ENCODE results near the gene CBLC.
A peak's percentile ranks its signal among the peaks of the same experiment; 100 is the strongest.
"Not testable (repeated sequence)": the region's sequence is repeated elsewhere in the genome, so short reads cannot be mapped to it uniquely, and the experiment has no call there.

Gene CBLC

DNA sequence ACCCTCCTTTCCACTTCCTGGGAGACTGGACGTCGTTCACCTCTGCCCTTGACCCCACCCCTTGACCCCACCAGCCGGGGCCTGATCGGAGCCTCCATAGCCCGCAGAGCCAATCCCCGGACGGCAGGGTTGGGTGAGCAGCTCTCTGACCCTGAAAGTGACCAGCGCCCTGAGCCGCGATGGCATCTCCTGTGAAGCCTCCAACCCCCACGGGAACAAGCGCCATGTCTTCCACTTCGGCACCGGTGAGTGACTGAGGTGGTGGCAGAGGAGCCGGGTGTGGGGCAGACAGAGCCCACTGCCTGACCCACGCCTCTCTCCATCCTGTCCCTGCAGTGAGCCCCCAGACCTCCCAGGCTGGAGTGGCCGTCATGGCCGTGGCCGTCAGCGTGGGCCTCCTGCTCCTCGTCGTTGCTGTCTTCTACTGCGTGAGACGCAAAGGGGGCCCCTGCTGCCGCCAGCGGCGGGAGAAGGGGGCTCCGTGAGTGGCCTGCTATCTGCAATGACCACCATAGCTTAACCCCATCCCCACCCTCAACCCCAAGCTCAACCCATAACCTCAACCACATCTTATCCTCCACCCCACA is 41.6 kb downstream of the CBLC start:
- DNase-seq (ENCODE audit: low spot score), result no peak

DNA sequence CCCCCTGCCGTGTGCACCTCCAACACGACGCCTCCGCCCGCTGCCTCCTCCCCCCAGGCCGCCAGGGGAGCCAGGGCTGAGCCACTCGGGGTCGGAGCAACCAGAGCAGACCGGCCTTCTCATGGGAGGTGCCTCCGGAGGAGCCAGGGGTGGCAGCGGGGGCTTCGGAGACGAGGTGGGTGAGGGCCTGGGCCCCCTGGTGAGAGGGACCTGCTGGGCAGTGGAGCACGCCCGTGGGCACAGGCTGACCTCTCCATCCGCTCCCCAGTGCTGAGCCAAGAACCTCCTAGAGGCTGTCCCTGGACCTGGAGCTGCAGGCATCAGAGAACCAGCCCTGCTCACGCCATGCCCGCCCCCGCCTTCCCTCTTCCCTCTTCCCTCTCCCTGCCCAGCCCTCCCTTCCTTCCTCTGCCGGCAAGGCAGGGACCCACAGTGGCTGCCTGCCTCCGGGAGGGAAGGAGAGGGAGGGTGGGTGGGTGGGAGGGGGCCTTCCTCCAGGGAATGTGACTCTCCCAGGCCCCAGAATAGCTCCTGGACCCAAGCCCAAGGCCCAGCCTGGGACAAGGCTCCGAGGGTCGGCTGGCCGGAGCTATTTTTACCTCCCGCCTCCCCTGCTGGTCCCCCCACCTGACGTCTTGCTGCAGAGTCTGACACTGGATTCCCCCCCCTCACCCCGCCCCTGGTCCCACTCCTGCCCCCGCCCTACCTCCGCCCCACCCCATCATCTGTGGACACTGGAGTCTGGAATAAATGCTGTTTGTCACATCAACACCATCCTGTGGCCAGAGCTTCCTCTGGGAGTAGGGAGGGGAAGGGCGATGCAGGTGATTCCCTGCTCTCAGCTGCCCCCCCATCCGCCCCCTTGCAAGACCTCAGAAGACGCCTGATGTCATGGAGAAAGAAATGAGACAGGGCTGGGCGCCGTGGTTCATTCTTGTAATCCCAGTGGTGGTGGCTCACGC is 43.2 kb downstream of the CBLC start:
- no peak for DNase-seq (ENCODE audit: low spot score)

DNA sequence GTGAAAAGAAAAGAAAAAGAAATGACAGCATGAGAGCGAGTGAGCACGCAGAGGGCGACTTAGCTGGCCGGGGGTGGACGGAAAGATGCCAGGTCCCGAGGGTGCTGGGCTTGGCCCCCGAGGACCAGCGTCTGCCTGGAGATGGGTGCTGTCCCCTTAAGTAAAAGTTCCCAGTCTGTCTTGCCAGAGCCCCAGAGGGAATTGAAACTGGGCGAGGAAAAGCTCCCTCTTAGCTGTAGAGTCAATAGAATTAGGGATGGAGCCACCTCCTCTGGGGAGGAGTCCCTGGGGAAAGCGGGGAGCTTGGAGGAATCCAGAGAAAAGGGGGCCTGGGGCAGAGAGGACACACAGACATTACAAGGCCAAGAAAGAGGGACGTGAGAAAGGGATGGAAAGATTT is 44.5 kb downstream of the CBLC start:
- DNase-seq (ENCODE audit: low spot score), result no peak

DNA sequence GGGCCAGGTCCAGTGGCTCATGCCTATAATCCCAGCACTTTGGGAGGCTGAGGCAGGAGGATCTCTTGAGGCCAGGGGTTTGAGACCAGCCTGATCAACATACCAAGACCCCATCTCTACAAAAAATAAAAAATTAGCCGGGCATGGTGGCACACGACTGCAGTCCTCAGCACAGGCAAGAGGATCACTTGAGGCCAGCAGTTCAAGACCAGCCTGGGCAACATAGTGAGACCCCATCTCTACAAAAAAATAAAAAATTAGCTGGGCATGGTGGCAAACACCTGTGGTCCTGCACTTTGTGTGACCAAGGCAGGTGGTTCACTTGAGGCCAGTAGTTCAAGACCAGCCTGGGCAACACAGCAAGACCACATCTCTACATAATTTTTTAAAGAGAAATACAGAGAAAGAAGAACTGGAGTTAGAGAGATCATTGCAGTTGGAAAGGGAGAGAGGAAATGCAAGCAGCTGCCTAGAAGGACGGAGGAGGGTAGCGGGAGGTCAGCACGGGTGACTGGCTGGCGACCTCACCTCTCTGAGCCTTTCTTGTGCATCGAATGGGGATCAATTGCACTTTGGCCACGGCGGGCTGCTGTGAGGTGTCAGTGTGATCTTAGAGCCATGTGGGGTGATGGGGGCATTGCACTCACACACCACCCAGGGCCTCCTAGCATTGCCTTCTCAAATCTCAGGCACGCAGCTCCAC is 45.1 kb downstream of the CBLC start:
- no peak for DNase-seq (ENCODE audit: low spot score)

DNA sequence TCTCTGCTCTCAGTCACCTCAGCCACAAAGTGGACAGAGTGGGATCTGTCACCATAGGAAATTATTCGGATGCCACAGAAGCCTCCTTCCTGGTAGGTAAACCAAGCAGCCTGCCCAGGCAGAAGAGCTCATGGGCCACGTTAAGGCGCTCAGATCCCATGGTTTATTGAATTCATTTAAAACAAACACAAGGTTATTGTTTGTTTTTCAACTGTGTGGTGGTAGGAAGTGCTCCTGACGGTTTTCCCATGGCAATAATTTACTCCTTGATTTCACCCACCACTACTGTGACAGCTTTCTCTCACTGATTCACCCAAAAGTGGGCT is 45.6 kb downstream of the CBLC start:
- no peak for DNase-seq (ENCODE audit: low spot score)

DNA sequence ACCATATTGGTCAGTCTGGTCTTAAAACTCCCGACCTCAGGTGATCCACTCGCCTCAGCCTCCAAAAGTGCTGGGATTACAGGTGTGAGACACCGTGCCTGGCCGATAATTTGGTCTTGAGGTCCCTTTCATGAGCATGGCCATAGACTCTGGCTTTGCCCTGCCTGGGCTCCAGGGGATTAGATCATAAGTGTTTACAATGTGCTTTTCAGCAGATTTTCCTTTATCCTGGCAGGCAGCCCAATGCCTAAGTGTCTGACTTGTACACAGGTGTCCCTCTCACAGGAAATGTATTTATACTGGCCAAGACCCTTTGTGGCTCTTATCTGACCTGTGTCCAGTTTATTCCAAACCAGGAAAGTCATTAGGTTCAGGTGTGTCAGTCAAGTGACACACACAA is 47.1 kb downstream of the CBLC start:
- no peak for DNase-seq (ENCODE audit: low spot score)

DNA sequence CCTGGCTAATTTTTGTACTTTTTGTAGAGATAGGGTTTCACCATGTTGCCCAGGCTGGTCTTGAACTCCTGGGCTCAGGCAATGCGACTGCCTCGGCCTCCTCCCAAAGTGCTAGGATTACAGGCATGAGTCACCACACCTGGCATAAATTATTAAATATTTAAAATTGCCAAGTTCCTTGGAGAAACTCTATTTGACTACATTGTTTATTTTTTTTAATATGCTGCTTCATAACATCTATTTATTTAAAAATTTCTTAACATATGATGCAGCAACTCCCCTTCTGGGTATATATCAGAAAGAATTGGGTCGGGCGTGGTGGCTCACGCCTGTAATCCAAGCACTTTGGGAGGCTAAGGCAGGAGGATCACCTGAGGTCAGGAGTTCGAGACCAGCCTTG is 55.2 kb downstream of the CBLC start:
- not testable (repeated sequence) for DNase-seq (ENCODE audit: low spot score)

DNA sequence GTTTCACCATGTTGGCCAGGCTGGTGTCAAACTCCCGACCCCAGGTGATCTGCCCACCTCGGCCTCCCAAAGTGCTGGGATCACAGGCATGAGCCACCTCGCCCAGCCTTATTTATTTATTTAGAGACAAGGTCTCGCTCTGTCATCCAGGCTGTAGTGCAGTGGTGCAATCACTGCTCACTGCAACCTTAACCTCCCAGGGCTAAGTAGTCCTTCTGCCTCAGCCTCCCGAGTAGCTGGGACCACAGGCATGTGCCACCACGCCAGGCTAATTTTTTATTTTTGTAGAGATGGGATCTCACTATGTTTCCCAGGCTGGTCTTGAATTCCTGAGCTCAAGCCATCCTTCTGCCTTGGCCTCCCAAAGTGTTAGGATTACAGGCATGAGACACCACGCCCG is 56.7 kb downstream of the CBLC start:
- DNase-seq (ENCODE audit: low spot score), result not testable (repeated sequence)

DNA sequence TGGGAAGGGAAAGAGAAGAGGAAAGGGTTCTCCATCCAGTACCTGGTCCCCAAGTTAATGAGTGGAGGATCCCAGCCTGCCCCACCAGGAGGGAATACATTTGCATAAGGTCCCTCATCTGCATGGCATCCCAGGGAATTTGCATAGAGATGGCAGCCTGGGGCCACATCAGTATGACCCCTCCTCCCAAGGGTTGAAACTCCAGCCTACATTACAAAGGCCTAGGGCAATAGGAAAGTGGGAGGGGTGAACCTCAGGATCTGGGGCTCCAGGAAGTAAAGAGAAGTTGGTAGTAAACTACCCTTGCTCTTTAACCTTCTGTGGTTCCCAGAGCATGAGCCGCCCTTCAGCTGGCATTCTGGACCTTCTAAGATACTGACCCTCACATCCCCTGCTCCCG is 61.6 kb downstream of the CBLC start:
- no peak for DNase-seq (ENCODE audit: low spot score)

DNA sequence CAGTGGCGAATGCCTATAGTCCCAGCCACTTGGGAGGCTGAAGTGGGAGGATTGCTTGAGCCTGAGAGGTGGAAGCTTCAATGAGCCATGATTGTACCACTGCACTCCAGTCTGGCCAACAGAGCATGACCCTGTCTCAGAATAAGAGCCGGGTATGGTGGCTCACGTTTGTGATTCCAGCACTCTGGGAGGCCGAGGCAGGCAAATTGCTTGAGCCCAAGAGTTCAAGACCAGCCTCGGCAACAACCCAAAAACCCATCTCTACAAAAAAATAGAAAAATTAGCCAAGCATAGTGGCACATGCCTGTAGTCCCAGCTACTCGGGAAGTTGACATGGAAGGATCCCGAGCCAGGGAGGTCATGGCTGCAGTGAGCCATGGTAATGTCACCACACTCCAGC is 63.1 kb downstream of the CBLC start:
- no peak for DNase-seq (ENCODE audit: low spot score)

DNA sequence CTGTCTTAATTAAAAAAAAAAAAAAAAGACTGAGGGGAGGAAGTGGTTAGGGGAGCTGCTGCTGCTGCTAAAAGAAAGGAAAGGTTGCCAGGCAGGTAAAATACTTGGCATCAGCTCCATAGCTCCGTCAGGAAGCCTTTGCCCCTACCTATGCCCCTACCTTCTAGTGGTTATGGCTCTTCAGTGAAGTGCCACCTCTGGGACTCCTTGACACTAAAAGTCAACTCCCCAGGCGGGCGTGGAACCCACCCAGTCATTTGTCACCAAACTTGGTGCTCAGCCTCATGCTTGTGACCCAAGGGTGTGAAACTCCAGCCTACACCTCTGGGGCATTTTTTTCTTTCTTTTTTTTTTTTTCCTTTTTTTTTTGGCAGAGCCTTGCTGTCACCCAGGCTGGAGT is 63.5 kb downstream of the CBLC start:
- no peak for DNase-seq (ENCODE audit: low spot score)

DNA sequence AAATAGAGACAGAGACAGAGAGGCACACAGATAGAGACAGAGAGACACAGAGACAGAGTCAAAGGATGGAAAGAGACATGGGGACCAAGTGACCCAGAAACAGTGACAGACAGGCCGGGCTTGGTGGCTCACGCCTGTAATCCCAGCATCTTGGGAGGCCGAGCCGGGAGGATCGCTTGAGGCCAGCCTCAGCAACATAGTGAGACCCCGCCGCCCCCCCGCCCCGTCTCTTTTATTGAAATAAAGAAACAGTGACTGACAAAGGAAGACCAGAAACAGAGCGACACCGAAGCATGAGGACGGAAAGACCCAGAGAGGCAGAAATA is 67.6 kb downstream of the CBLC start:
- DNase-seq (ENCODE audit: low spot score), result no peak

DNA sequence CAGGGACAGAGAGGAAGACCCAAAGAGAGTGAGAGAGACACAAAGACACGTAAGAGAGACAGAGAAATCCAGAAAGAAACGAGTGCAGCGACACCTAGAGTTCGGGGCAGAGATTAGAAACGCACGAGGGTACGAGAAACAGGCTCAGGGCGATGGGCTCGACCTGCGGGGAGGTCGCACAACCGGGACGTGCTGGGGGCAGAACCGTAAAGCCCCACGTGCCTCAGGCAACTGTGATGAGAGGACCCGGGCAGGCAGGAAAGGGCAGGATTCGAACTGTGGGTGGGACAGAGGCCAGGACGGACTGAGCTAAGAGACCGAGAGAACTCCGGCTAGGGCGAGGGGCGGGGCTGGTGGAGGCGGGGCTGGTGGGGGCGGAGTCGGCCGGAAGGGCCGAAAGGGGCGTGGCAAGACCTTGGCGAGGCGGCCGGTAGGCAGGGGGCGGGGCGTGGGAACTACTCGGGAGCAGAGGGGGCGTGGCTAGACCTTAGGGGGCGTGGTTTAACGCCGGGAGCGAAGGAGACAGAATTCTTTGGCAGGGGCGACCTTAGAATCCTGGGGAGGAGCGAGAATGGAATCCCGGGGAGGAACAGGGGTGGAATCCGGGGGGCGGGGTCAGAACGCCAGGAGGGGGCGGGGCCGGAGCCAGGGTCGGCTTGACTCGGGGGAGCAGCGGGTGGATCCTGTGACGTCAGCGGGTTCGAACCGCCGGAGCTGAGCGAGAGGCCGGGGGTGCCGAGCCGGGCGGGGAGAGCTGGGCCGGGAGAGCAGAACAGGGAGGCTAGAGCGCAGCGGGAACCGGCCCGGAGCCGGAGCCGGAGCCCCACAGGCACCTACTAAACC is 68.1 kb downstream of the CBLC start, which contains the start of gene NECTIN2:
NECTIN2 (plus strand) TSS at position 686 of the 843 bp plus-strand sequence. CDS start 229 bp downstream, outside the sequence.
- peak; percentile 99 for DNase-seq (ENCODE audit: low spot score)

DNA sequence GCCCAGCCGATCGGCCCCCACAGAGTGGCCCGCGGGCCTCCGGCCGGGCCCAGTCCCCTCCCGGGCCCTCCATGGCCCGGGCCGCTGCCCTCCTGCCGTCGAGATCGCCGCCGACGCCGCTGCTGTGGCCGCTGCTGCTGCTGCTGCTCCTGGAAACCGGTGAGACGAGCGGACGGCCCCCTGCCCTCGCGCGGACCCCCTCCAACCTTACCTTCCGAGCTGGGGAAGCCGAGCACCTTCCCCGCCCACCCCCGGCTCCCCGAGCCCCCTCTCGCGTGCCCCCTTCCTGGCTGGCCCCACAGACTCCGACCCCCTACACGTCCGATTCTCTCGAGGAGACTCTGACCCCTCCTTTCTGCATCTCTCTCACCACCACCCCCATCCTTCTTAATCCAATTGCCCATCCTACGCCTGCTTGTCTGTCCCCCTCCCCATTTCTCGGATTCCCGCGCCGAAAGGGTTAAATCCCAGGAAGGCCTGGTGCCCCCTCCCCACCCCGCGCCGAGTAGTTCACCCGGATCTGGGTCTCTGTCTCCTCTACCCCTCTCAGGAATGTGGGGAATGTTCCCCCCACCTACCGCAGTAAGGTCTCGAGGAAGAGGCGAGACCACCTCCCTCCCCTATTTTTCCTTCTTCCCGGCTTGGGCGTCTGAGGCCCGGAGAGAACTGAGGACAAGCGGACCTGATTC is 68.9 kb downstream of the CBLC start:
- peak; percentile 13 for DNase-seq (ENCODE audit: low spot score)

DNA sequence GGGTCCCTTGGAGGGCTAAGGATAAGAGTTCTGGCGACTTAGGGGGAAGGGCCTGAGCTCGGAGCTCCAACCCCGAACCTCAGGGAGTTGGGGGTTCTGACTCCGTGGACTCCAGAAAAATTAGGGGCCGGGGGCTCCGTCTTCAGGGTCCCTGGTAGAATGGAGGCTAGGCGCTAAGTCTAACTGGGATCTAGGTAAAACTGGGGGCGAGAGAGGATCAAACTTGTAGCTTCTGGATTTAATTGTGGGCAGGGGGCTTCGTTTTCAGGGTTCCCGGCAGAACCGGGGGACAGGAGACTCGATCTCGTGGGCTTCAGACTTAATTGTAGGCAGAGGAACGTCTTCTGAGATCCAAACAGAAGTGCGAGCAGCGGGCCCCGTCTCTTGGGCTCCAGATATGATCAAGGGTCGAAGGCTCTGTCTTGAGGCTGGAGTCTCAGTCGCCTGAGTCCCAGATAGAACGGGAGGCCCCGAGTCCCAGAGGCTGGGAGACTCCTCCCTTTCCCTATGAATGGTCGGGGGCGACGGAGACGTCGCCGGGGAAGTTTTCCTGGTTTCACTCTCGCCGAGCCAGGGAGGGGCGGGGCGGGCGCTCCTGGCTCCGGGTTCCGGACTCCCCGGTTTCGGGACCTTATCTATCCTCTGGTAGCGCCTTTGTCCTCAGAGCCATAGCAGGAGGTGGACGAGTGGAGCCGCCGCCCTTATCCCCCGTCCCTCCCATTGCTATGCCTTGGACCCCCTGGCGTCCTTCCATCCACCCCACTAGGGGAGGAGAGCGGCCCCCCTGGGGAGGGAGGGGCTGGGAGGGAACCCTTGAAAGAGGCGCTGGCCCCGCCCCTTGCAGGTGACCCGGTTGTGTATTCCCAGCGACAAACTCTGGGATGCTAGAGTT is 69.7 kb downstream of the CBLC start:
- peak; percentile 54 for DNase-seq (ENCODE audit: low spot score)

DNA sequence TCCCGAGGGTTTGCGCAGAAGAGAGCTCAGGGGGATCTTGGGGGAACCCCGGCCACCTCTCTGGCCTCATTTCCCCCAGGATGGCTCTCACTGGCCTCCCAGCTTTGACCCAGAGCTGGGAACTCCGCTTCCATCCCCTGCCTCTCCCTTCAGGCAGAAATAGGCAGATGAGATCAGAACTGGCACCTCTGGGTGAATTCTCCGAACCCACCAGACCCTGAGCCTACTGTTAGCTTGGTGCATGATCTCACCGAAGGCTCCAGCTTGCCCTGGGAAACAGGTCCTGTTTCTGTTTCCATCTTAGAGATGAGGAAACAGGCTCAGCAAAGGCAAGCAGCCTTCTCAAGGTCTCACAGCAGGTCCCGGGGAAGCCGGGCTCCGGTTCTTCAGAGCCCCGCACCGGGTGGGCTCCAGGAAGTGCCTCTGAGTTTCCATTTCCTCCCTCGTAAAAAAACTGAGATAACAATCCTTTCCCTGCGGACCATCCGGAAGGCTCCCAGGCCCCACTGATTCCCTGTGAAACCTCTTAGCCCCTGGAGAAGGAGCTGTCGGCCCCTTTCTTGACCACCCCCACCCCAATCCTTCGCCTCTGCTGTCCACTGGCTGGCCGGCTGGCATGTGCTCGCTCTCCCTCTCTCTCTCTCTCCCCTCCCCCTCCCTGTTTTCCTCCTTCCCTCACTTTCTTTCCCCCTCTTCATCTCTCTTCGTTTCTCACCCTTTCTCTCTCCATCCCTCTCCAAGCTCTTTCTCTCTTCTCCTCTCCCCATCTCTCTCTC is 70.5 kb downstream of the CBLC start:
- peak; percentile 24 for DNase-seq (ENCODE audit: low spot score)

DNA sequence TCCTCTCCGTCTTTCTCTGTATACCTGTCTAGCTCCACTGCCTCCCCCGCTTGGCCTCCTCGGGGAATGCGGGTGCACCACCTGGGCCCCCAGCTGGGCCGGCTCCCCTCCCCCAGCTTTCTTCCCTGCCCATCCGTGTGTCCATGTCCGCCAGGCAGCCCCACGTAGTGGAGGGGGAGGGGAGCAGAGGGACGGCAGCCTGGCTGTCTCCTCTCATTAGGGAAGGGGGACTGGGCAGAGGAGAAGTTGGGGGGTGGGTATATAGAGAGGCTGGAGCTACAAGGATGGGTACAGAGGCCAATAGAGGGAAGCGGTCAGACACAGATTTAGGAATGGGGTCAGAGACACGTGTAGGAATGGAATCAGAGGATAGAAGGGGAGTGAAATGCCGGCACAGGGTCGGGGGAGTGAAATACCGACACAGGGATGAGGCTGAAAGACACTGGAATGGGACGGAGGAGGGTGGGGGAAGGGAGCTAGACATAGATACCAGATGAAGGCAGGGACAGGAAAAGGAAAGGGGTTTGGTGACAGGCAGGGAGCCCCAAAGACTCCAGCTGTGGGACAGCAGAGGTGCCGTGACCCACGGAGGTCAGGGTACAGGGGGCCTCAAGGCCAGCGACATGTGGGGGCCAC is 71.2 kb downstream of the CBLC start:
- DNase-seq (ENCODE audit: low spot score), result no peak
